GM18502 (cell line): Measurements from ENCODE around the gene CSF2.

Experiments
- ATAC-seq: cut with Tn5 transposase; IDR thresholded peaks from one replicate; pipeline ENCODE4 v1.9.1; 2021; ENCODE audit warnings: mild to moderate bottlenecking; ENCODE audit not compliant: unreplicated experiment, poor library complexity

Gene CSF2

GRCh38 chr5:132073231-132074013, at the start of gene CSF2:
Gene CSF2, plus strand, starts transcription at chr5:132073789. Its CDS starts 35 bp downstream, at chr5:132073824.
- no peak for ATAC-seq

GRCh38 chr5:132024117-132024435, 49.5 kb upstream of the CSF2 start:
- no peak for ATAC-seq

- ATAC-seq, result no peak
Measured at GRCh38 chr5:132024789-132025402, 48.7 kb upstream of the CSF2 start.

- ATAC-seq, result no peak
Measured at GRCh38 chr5:132025403-132025971, 48.1 kb upstream of the CSF2 start.

GRCh38 chr5:132026516-132027008, 47.0 kb upstream of the CSF2 start:
- no peak for ATAC-seq

- peak; percentile 68 for ATAC-seq
Measured at GRCh38 chr5:132027027-132027426, 46.6 kb upstream of the CSF2 start.

GRCh38 chr5:132029609-132030330, 43.8 kb upstream of the CSF2 start:
- no peak for ATAC-seq

GRCh38 chr5:132030610-132031009, 43.0 kb upstream of the CSF2 start:
- ATAC-seq, result no peak

- no peak for ATAC-seq
Measured at GRCh38 chr5:132032196-132032595, 41.4 kb upstream of the CSF2 start.

- ATAC-seq, result no peak
Measured at GRCh38 chr5:132033122-132033521, 40.5 kb upstream of the CSF2 start.

- ATAC-seq, result no peak
Measured at GRCh38 chr5:132037353-132037752, 36.2 kb upstream of the CSF2 start.

GRCh38 chr5:132044207-132044606, 29.4 kb upstream of the CSF2 start:
- no peak for ATAC-seq

- no peak for ATAC-seq
Measured at GRCh38 chr5:132046880-132047299, 26.7 kb upstream of the CSF2 start.

- no peak for ATAC-seq
Measured at GRCh38 chr5:132049093-132049492, 24.5 kb upstream of the CSF2 start.

- ATAC-seq, result no peak
Measured at GRCh38 chr5:132049559-132049958, 24.0 kb upstream of the CSF2 start.

GRCh38 chr5:132050136-132050535, 23.5 kb upstream of the CSF2 start:
- ATAC-seq, result no peak

- ATAC-seq, result no peak
Measured at GRCh38 chr5:132050661-132051552, 22.7 kb upstream of the CSF2 start.

- no peak for ATAC-seq
Measured at GRCh38 chr5:132052520-132052919, 21.1 kb upstream of the CSF2 start.

- no peak for ATAC-seq
Measured at GRCh38 chr5:132053483-132053882, 20.1 kb upstream of the CSF2 start.
